Ovary (tissue), 9 donors: ENCODE results near the gene LGR4. TPM values are rescaled to one million over a fixed set of nuclear protein-coding genes. Genes with fewer than 3 reads are reported as not detected.

Source experiments
- DNase-seq, 5 donors: peaks; one replicate each; pipeline ENCODE4 v3.0.0-alpha.2; 2019 to 2020
- H3K27ac ChIP-seq, 2 donors: fragments of 200-600 bp; one replicate each; pipeline versions ENCODE4 v1.5.1 to v1.8.0; 2019 to 2022
- H3K27me3 ChIP-seq: fragments of 200-600 bp; one replicate; pipeline ENCODE4 v1.8.0; 2022
- H3K36me3 ChIP-seq: fragments of 200-600 bp; sonication (generic); one replicate; pipeline ENCODE4 v1.5.1; 2019
- H3K4me1 ChIP-seq: one replicate; pipeline ENCODE4 v1.8.1; 2013; ENCODE audit warnings: mild to moderate bottlenecking, moderate library complexity; ENCODE audit not compliant: insufficient read depth
- H3K4me3 ChIP-seq: fragments of 200-600 bp; sonication (generic); one replicate; pipeline ENCODE4 v1.5.1; 2017
- H3K9me3 ChIP-seq, 2 donors: fragments of 200-600 bp in 1 of 2; sonication (generic) in 1 of 2; one replicate each; pipeline versions ENCODE4 v1.5.1 to v1.8.1; 2013 to 2019; ENCODE audit warnings: mild to moderate bottlenecking in 1 of 2, moderate library complexity in 1 of 2
- EP300 ChIP-seq: sonication (generic); formaldehyde crosslinking; IDR thresholded peaks from one replicate; pipeline ENCODE4 v1.6.1; 2017; ENCODE audit warnings: antibody characterized with exemption
- POLR2A ChIP-seq: fragments of 450-650 bp; IDR thresholded peaks from one replicate; pipeline ENCODE4 v1.6.1; 2017; ENCODE audit warnings: antibody characterized with exemption, mild to moderate bottlenecking, moderate library complexity
- WGBS, 3 donors: extraction: QIAGEN DNeasy Blood & Tissue Kit in 1 of 3; methylation state at CpG; one replicate each; pipeline versions ENCODE4 v1.1.5 to v1.1.7; 2013 to 2017; 5-methylcytosine and 5-hydroxymethylcytosine counted together
- intact Hi-C, 4 donors: fragments of 100-400 bp; cut with DNase I; formaldehyde crosslinking; loops; one replicate each; pipeline versions ENCODE4 v1.11.0 to v1.15.1; 2022 to 2023
- polyA plus RNA-seq, 2 donors: library from polyadenylated mRNA; stranded (reverse); fragments of 200-250 nt in 1 of 2; fragments of 350-450 nt in 1 of 2; fragmentation: Illumina TruSeq in 1 of 2; extraction: RNeasy Lipid Tissue Mini Kit (QIAGEN cat#74804) in 1 of 2; gene quantifications; one replicate each; pipeline ENCODE4 v1.2.3, GENCODE V29; 2013 to 2014
- total RNA-seq, 7 donors: library from RNA; depleted of rRNA in 2 of 7; stranded (reverse); fragments of >200 nt in 2 of 7; fragmentation: NEBNext Ultra II Directional in 3 of 7; extraction: Animal tissue kit (Norgen Biotek cat#: 25700) in 3 of 7; gene quantifications; one replicate each; pipeline versions ENCODE4 v1.1.0 to v1.2.4, GENCODE V29; 2016 to 2023
- TF ChIP-seq, protein P1 (sequence below), 3 donors: fragments of 450-650 bp in 2 of 3; fragments of 200-600 bp in 1 of 3; IDR thresholded peaks; one replicate each; pipeline versions ENCODE4 v1.5.1 to v1.8.0; 2016 to 2022; ENCODE audit warnings: antibody characterized with exemption in 3 of 3, mild to moderate bottlenecking in 1 of 3
- donor health status: DM: no; HTN: no; CAD: no; lungs with moderate emphysema.
- donor health status: DM: no; HTN: no; CAD: no.
- donor health status: Bipolar disorder and iron deficiency.
- donor health status: DM: yes; HTN: yes; CAD: no.
- donor health status: DM: no; HTN: no; CAD: no.
- donor health status: DM: yes; HTN: yes; CAD: no.

LGR4 gene
- total and polyA plus RNA-seq, 9 donors: 15.3 to 51.1 (median 32.3) TPM

DNA sequence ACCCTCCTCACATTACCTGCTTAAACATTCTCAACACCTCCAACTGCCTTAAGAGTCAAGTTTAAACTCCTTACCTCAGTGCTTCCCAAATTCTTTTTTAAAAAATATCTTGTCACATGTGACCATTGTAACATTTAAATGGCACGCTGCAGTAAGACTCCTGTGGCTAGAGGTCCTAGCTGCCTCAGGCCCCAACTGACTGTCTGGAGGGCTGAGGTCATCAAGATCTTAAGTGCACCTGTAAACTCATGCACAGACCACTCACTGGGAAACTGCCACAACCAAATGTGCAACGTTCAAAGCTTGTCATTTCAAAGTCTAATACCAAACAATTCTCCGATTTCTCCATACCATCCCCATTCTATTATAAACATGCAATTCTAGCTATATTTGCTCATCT is 93.1 kb downstream of the LGR4 start:
- TF ChIP-seq EP300: no peak
- TF ChIP-seq POLR2A: no peak
- TF ChIP-seq, protein P1, sequence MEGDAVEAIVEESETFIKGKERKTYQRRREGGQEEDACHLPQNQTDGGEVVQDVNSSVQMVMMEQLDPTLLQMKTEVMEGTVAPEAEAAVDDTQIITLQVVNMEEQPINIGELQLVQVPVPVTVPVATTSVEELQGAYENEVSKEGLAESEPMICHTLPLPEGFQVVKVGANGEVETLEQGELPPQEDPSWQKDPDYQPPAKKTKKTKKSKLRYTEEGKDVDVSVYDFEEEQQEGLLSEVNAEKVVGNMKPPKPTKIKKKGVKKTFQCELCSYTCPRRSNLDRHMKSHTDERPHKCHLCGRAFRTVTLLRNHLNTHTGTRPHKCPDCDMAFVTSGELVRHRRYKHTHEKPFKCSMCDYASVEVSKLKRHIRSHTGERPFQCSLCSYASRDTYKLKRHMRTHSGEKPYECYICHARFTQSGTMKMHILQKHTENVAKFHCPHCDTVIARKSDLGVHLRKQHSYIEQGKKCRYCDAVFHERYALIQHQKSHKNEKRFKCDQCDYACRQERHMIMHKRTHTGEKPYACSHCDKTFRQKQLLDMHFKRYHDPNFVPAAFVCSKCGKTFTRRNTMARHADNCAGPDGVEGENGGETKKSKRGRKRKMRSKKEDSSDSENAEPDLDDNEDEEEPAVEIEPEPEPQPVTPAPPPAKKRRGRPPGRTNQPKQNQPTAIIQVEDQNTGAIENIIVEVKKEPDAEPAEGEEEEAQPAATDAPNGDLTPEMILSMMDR (IDR thresholded peaks at IDR 0.05): no peak
- Histone ChIP-seq H3K9me3 (no peaks in the 10 kb centered on the region), H3K36me3 (no peaks in the 10 kb centered on the region), H3K27ac (no peak overlapping the region), H3K4me1 (no peaks in the 10 kb centered on the region), H3K27me3 (no peaks in the 10 kb centered on the region), H3K4me3 (no peak overlapping the region)
- intact Hi-C loops: no loop called here
- no peak for DNase-seq
- 81 to 84% (median 82%) methylated on average over 3 of the region's 3 CpGs for WGBS, 3 donors

DNA sequence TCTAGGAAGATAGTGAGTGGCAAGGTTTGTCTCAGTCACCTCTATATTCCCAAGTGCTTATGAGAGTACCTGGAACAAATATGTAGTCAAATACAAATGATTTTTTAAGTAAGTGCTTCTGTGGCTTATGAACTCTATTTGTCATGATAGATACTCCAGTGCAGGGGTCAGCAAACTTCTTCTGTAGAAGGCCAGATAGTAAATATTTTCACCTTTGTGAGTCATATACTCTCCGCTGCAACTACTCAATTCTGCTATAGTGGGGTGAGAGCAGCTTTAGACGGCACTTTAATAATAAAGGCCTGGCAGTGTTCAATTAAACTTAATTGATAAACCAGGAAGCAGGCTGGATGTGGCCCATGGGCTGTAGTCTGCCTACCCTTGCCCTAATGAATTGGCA is 97.2 kb downstream of the LGR4 start:
- H3K9me3 ChIP-seq: no peaks in the 10 kb centered on the region
- H3K27ac ChIP-seq: no peak overlapping the region
- no peak overlapping the region for H3K4me3 ChIP-seq
- 90 to 94% (median 93%) methylated on average over 2 of the region's 2 CpGs for WGBS, 3 donors
- H3K36me3 ChIP-seq: no peaks in the 10 kb centered on the region
- DNase-seq: no peak
- no peaks in the 10 kb centered on the region for H3K4me1 ChIP-seq
- no peaks in the 10 kb centered on the region for H3K27me3 ChIP-seq
- TF ChIP-seq EP300 (no peak), POLR2A (no peak)
- TF ChIP-seq, protein P1 (IDR thresholded peaks at IDR 0.05): no peak
- intact Hi-C loops: no loop called here

DNA sequence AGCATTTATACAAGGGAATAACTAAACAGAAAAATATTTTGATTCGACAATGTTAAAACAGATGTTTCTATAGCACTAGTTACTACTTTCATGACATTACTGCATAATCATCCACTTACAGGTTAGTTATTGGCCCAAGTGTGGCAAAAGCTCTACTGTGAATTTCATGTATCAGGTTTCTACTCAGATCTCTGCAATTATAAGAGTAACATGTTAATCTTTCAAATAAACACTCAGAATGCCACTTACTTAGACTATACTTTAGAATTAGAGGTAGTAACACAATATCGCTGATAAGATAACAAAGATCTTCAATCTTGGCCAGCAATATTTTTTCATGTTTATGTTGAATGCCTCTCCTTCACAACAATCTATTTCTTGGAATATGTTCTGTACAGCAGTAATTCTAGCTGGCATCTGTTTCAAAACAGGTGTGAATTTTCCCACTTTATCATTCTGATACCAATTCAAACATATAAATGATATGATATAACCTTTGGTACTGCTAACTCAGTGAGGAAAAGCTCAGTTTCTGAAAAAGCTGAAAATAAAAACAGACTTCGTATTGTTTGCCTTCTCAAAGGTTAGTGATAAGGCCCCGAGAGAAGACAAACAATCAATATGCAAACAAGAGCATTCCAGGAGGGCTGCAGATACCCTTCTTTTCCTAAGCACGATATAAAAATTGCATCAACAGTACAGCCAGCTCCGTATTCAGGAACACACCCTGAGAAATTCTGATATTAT is 98.6 kb downstream of the LGR4 start:
- Histone ChIP-seq H3K27me3 (no peaks in the 10 kb centered on the region), H3K4me1 (no peaks in the 10 kb centered on the region), H3K4me3 (no peak overlapping the region), H3K27ac (no peak overlapping the region), H3K36me3 (no peaks in the 10 kb centered on the region), H3K9me3 (no peaks in the 10 kb centered on the region)
- DNase-seq: no peak
- no peak for TF ChIP-seq POLR2A
- TF ChIP-seq, protein P1 (IDR thresholded peaks at IDR 0.05): no peak
- no peak for TF ChIP-seq EP300
- 30 to 62% (median 46%) methylated on average over 6 of the region's 6 CpGs for WGBS, 3 donors
- intact Hi-C loops: no loop called here

DNA sequence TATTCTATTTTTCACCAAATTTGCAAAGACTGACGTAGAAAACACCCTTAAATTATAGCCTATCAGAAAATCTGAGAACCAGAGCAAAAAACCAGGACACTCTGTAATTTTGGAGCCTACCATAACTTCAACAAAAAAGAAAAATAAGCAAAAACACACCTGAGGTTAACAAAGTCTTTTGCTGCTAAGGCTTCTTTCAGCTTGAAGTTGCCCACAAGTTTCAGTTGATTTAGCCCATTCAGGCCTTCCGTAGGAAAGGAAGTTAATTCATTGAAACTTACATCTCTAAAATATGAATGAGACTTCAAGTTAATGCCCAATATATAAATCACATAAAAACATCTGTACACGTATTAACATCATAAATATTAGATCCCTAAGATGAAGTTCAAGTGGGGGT is 99.2 kb downstream of the LGR4 start:
- 95 to 96% (median 96%) methylated on average over 3 of the region's 3 CpGs for WGBS, 3 donors
- no peaks in the 10 kb centered on the region for H3K27me3 ChIP-seq
- no peak overlapping the region for H3K4me3 ChIP-seq
- no peak for DNase-seq
- H3K4me1 ChIP-seq: no peaks in the 10 kb centered on the region
- H3K27ac ChIP-seq: no peak overlapping the region
- intact Hi-C loops: no loop called here
- no peaks in the 10 kb centered on the region for H3K9me3 ChIP-seq
- H3K36me3 ChIP-seq: no peaks in the 10 kb centered on the region
- TF ChIP-seq POLR2A: no peak
- no peak for TF ChIP-seq EP300
- TF ChIP-seq, protein P1 (IDR thresholded peaks at IDR 0.05): no peak
